ENCODE results near the gene ALK. TPM values are rescaled to one million over a fixed set of nuclear protein-coding genes. Genes with fewer than 3 reads are reported as not detected.

The ALK gene
- total RNA-seq, 2 donors from 2014 or later: under 0.01 to 0.26 TPM

DNA sequence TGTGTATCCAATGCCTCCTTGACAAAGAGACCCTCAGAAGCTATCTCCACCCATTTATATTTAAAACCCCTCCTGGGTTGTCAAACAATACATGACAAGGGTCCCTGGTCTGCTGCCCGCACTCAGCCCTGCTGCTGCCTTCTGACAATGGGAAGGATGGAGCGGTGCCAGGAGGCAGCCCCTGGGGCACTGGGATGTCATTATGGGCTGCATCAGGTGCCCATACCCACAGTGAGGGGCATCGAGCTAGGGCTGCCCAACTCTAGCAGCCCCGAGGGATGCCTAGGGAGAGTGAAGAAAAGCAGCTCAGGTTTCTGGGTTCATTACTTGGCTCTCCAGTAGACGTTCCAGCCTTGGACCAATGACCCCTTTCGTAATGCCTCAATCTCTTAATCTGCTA is 301.7 kb downstream of the ALK start:
- peaks cover 6% of the 10 kb centered on the region for H3K4me1 ChIP-seq
- ATAC-seq: no peak
- no peaks in the 10 kb centered on the region for H3K36me3 ChIP-seq (replicated peaks in 1 of 2; ENCODE audit: insufficient read depth in 1 of 2, low read depth in 2 of 2)
- no peak overlapping the region for H3K4me3 ChIP-seq
- 91 to 92% methylated on average over 6 of the region's 6 CpGs for WGBS, 2 donors
- intact Hi-C loops (cut with DNase I): no loop called here
- no peaks in the 10 kb centered on the region for H3K9me3 ChIP-seq
- H3K27ac ChIP-seq: no peak overlapping the region
- DNase-seq: no peak
- no peaks in the 10 kb centered on the region for H3K27me3 ChIP-seq
- no peak for TF ChIP-seq POLR2A (IDR thresholded peaks at IDR 0.05)
- TF ChIP-seq, protein P1, sequence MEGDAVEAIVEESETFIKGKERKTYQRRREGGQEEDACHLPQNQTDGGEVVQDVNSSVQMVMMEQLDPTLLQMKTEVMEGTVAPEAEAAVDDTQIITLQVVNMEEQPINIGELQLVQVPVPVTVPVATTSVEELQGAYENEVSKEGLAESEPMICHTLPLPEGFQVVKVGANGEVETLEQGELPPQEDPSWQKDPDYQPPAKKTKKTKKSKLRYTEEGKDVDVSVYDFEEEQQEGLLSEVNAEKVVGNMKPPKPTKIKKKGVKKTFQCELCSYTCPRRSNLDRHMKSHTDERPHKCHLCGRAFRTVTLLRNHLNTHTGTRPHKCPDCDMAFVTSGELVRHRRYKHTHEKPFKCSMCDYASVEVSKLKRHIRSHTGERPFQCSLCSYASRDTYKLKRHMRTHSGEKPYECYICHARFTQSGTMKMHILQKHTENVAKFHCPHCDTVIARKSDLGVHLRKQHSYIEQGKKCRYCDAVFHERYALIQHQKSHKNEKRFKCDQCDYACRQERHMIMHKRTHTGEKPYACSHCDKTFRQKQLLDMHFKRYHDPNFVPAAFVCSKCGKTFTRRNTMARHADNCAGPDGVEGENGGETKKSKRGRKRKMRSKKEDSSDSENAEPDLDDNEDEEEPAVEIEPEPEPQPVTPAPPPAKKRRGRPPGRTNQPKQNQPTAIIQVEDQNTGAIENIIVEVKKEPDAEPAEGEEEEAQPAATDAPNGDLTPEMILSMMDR (IDR thresholded peaks at IDR 0.05): no peak

DNA sequence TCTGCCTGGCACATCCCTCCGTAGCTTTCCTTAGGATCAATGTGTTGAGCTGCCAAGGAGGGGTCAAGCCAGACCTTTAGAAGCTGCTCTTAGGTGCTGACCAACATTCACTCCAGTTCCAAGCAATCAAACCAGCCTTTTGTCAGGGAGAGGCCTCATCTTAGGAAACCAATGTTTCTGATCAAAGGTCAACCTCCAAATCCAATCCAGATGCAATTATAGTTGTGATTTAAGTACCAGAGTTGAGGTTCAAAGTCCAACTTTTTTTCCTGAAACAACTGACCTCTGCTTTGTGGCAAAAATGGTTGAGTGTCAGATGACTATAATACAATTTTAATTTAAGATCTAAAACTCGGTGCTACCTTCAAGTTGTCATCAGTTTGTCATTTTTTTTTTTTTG is 303.4 kb downstream of the ALK start:
- no peaks in the 10 kb centered on the region for H3K9me3 ChIP-seq
- H3K36me3 ChIP-seq (replicated peaks in 1 of 2; ENCODE audit: insufficient read depth in 1 of 2, low read depth in 2 of 2): no peaks in the 10 kb centered on the region
- no peak overlapping the region for H3K27ac ChIP-seq
- no peak for DNase-seq
- no peaks in the 10 kb centered on the region for H3K27me3 ChIP-seq
- no peak overlapping the region for H3K4me3 ChIP-seq
- WGBS, 2 donors: 65 to 75% methylated on average over 2 of the region's 2 CpGs
- no peak for ATAC-seq
- intact Hi-C loops (cut with DNase I): no loop called here
- TF ChIP-seq, protein P1 (IDR thresholded peaks at IDR 0.05): no peak
- TF ChIP-seq POLR2A (IDR thresholded peaks at IDR 0.05): no peak
- peaks cover 4% of the 10 kb centered on the region for H3K4me1 ChIP-seq

DNA sequence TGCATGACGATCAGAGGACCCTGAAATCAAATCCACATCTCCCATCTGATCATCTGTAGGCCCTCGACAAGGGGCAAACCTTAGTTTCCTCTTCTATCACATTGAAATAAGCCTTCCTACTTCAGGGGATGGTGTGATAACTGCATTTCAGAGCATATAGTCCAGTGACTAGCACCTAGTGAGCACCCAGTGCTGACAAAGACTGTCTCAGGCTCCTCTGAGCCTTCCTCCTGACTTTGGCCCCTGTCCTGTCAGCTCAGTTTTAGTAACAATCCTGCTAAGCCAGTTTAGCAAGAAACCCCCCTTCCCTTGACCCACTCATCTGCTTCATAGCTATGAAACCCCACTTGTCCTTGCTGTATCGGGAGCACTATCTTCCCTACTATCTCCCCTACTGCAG is 304.0 kb downstream of the ALK start:
- H3K9me3 ChIP-seq: no peaks in the 10 kb centered on the region
- ATAC-seq: no peak
- no peaks in the 10 kb centered on the region for H3K36me3 ChIP-seq (replicated peaks in 1 of 2; ENCODE audit: insufficient read depth in 1 of 2, low read depth in 2 of 2)
- no peaks in the 10 kb centered on the region for H3K4me1 ChIP-seq
- TF ChIP-seq POLR2A (IDR thresholded peaks at IDR 0.05): no peak
- TF ChIP-seq, protein P1 (IDR thresholded peaks at IDR 0.05): no peak
- WGBS, 2 donors: 74 to 84% methylated on average over 3 of the region's 3 CpGs
- no peak for DNase-seq
- H3K4me3 ChIP-seq: no peak overlapping the region
- H3K27ac ChIP-seq: no peak overlapping the region
- intact Hi-C loops (cut with DNase I): no loop called here
- no peaks in the 10 kb centered on the region for H3K27me3 ChIP-seq

DNA sequence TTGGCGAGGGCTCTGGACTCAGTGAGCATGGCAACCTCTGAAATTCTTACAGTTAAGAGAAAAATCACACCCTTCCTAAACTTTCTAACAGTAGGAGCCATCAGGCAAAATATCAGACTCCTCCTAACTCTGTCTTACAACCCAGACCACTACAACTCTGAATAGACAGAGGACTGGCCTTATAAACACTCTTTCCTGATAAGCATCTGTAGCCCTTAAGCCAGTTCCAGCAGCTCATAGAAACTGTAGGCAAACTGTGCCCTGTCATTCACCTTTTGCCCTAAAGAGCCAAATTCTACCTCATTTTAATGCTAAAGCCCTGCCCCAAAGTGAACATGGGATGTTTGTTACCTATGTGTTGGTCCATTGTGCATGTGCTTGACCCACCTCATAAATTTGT is 304.8 kb downstream of the ALK start:
- 80 to 83% methylated on average over 1 of the region's 1 CpG for WGBS, 2 donors

DNA sequence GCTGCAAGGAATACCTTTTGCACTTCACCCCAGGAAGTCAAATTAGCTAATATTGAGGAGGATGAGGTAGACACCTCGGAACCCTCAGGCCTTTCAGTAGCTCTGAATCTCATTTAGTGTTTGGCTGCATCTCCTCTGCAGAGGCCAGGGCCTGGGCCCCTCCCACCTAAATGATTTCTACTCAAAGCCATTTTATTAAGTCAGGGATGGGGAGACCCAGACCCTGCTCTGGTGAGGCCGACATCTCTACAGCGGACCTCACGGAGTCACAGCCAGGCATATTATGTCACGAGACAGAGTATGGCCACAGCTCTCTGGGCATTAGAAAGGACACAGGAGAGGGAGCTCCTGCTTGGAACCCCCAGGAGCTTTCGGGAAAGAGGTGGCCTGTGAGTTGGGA is 305.5 kb downstream of the ALK start:
- Histone ChIP-seq H3K9me3 (no peaks in the 10 kb centered on the region), H3K4me3 (no peak overlapping the region), H3K27ac (no peak overlapping the region), H3K4me1 (no peaks in the 10 kb centered on the region), H3K36me3 (replicated peaks in 1 of 2; ENCODE audit: insufficient read depth in 1 of 2, low read depth in 2 of 2) (no peaks in the 10 kb centered on the region), H3K27me3 (no peaks in the 10 kb centered on the region)
- DNase-seq (no peak), ATAC-seq (no peak)
- WGBS, 2 donors: 48 to 87% methylated on average over 2 to 6 of the region's 6 CpGs
- intact Hi-C loops (cut with DNase I): no loop called here
- TF ChIP-seq, protein P1 (IDR thresholded peaks at IDR 0.05): no peak
- no peak for TF ChIP-seq POLR2A (IDR thresholded peaks at IDR 0.05)

More for the DNA sequence above, 304.8 kb downstream of the ALK start:
- DNase-seq (no peak), ATAC-seq (no peak)
- no peak overlapping the region for H3K4me3 ChIP-seq
- H3K4me1 ChIP-seq: no peaks in the 10 kb centered on the region
- no peak for TF ChIP-seq POLR2A (IDR thresholded peaks at IDR 0.05)
- TF ChIP-seq, protein P1 (IDR thresholded peaks at IDR 0.05): no peak
- no peaks in the 10 kb centered on the region for H3K9me3 ChIP-seq
- H3K27me3 ChIP-seq: no peaks in the 10 kb centered on the region
- no peaks in the 10 kb centered on the region for H3K36me3 ChIP-seq (replicated peaks in 1 of 2; ENCODE audit: insufficient read depth in 1 of 2, low read depth in 2 of 2)
- intact Hi-C loops (cut with DNase I): no loop called here
- no peak overlapping the region for H3K27ac ChIP-seq
